Nephron (organoid): ENCODE data around the gene RBM6.
"Not testable (repeated sequence)": the region's sequence is repeated elsewhere in the genome, so short reads cannot be mapped to it uniquely, and the experiment has no call there.

ENCODE experiments used
- H3K27ac Mint-ChIP-seq, 3 experiments: 2 replicates each; pipeline ENCODE4 v1.8.0; 2020; ENCODE audit warnings: mixed read lengths in 3 of 3, mild to moderate bottlenecking in 2 of 3, moderate library complexity in 1 of 3
- H3K27me3 Mint-ChIP-seq: 2 replicates; pipeline ENCODE4 v1.8.0; 2021; ENCODE audit warnings: low read depth, mild to moderate bottlenecking, moderate library complexity, mixed read lengths
- H3K36me3 Mint-ChIP-seq: 2 replicates; pipeline ENCODE4 v1.8.0; 2020; ENCODE audit warnings: low read depth, mixed read lengths
- H3K4me1 Mint-ChIP-seq: 2 replicates; pipeline ENCODE4 v1.8.0; 2020; ENCODE audit warnings: mixed read lengths
- H3K4me3 Mint-ChIP-seq, 3 experiments: 2 replicates each; pipeline ENCODE4 v1.8.0; 2020; ENCODE audit warnings: mild to moderate bottlenecking in 3 of 3, mixed read lengths in 3 of 3, moderate library complexity in 2 of 3
- H3K9me3 Mint-ChIP-seq: 2 replicates; pipeline ENCODE4 v1.8.0; 2020; ENCODE audit warnings: mixed read lengths
- CTCF ChIP-seq, 3 experiments: fragments of 200-600 bp; sonication (generic); IDR thresholded peaks; one replicate each; pipeline ENCODE4 v1.5.0; 2021; ENCODE audit warnings: antibody characterized with exemption in 3 of 3; ENCODE audit not compliant: unreplicated experiment in 3 of 3

The RBM6 gene

GRCh38 chr3:50028346-50028745 lies 88.4 kb downstream of the RBM6 start:
- no peak for TF ChIP-seq CTCF (IDR thresholded peaks at IDR 0.05; ENCODE audit: unreplicated experiment in 3 of 3)
- H3K36me3 Mint-ChIP-seq: peaks cover 49% of the 10 kb centered on the region
- no peaks in the 10 kb centered on the region for H3K27me3 Mint-ChIP-seq
- H3K27ac Mint-ChIP-seq: no peak overlapping the region
- no peaks in the 10 kb centered on the region for H3K9me3 Mint-ChIP-seq
- H3K4me3 Mint-ChIP-seq: no peak overlapping the region
- H3K4me1 Mint-ChIP-seq: no peaks in the 10 kb centered on the region

GRCh38 chr3:50031201-50031600 lies 91.3 kb downstream of the RBM6 start:
- H3K36me3 Mint-ChIP-seq: peaks cover 52% of the 10 kb centered on the region
- H3K27ac Mint-ChIP-seq, H3K27me3 Mint-ChIP-seq, H3K9me3 Mint-ChIP-seq, H3K4me1 Mint-ChIP-seq, H3K4me3 Mint-ChIP-seq: not testable (repeated sequence)

- no peaks in the 10 kb centered on the region for H3K9me3 Mint-ChIP-seq
- peaks cover 27% of the 10 kb centered on the region for H3K36me3 Mint-ChIP-seq
- no peaks in the 10 kb centered on the region for H3K27me3 Mint-ChIP-seq
- no peak overlapping the region for H3K27ac Mint-ChIP-seq
- peaks cover 9% of the 10 kb centered on the region for H3K4me1 Mint-ChIP-seq
- no peak for TF ChIP-seq CTCF (IDR thresholded peaks at IDR 0.05; ENCODE audit: unreplicated experiment in 3 of 3)
- no peak overlapping the region for H3K4me3 Mint-ChIP-seq
These were observed 105.0 kb downstream of the RBM6 start for GRCh38 chr3:50044976-50045375.

GRCh38 chr3:50047426-50047825 lies 107.5 kb downstream of the RBM6 start:
- Mint-ChIP-seq H3K27ac (no peak overlapping the region), H3K36me3 (peaks cover 46% of the 10 kb centered on the region), H3K4me3 (no peak overlapping the region), H3K27me3 (no peaks in the 10 kb centered on the region), H3K9me3 (no peaks in the 10 kb centered on the region), H3K4me1 (peaks cover 18% of the 10 kb centered on the region)
- no peak for TF ChIP-seq CTCF (IDR thresholded peaks at IDR 0.05; ENCODE audit: unreplicated experiment in 3 of 3)

- Mint-ChIP-seq H3K36me3 (peaks cover 62% of the 10 kb centered on the region), H3K9me3 (no peaks in the 10 kb centered on the region), H3K27ac (peak overlapping the region; percentile 65 to 92 (median 80)), H3K4me1 (peaks cover 18% of the 10 kb centered on the region), H3K27me3 (no peaks in the 10 kb centered on the region), H3K4me3 (no peak overlapping the region)
- TF ChIP-seq CTCF (IDR thresholded peaks at IDR 0.05; ENCODE audit: unreplicated experiment in 3 of 3): no peak
These were observed 110.4 kb downstream of the RBM6 start for GRCh38 chr3:50050361-50050760.

- TF ChIP-seq CTCF (IDR thresholded peaks at IDR 0.05; ENCODE audit: unreplicated experiment in 3 of 3): no peak
- no peak overlapping the region for H3K27ac Mint-ChIP-seq
- H3K36me3 Mint-ChIP-seq: peaks cover 79% of the 10 kb centered on the region
- no peaks in the 10 kb centered on the region for H3K9me3 Mint-ChIP-seq
- no peaks in the 10 kb centered on the region for H3K27me3 Mint-ChIP-seq
- H3K4me1 Mint-ChIP-seq: no peaks in the 10 kb centered on the region
- no peak overlapping the region for H3K4me3 Mint-ChIP-seq
These were observed 117.8 kb downstream of the RBM6 start for GRCh38 chr3:50057756-50058155.
